Ovary (tissue), 9 donors: ENCODE data around the gene ADAMTS14. TPM values are rescaled to one million over a fixed set of nuclear protein-coding genes. Genes with fewer than 3 reads are reported as not detected.

Experiments used
- DNase-seq, 5 donors: peaks; one replicate each; pipeline ENCODE4 v3.0.0-alpha.2; 2019 to 2020
- H3K27ac ChIP-seq, 2 donors: fragments of 200-600 bp; one replicate each; pipeline versions ENCODE4 v1.5.1 to v1.8.0; 2019 to 2022
- H3K27me3 ChIP-seq: fragments of 200-600 bp; one replicate; pipeline ENCODE4 v1.8.0; 2022
- H3K36me3 ChIP-seq: fragments of 200-600 bp; sonication (generic); one replicate; pipeline ENCODE4 v1.5.1; 2019
- H3K4me1 ChIP-seq: one replicate; pipeline ENCODE4 v1.8.1; 2013; ENCODE audit warnings: mild to moderate bottlenecking, moderate library complexity; ENCODE audit not compliant: insufficient read depth
- H3K4me3 ChIP-seq: fragments of 200-600 bp; sonication (generic); one replicate; pipeline ENCODE4 v1.5.1; 2017
- H3K9me3 ChIP-seq, 2 donors: fragments of 200-600 bp in 1 of 2; sonication (generic) in 1 of 2; one replicate each; pipeline versions ENCODE4 v1.5.1 to v1.8.1; 2013 to 2019; ENCODE audit warnings: mild to moderate bottlenecking in 1 of 2, moderate library complexity in 1 of 2
- EP300 ChIP-seq: sonication (generic); formaldehyde crosslinking; IDR thresholded peaks from one replicate; pipeline ENCODE4 v1.6.1; 2017; ENCODE audit warnings: antibody characterized with exemption
- POLR2A ChIP-seq: fragments of 450-650 bp; IDR thresholded peaks from one replicate; pipeline ENCODE4 v1.6.1; 2017; ENCODE audit warnings: antibody characterized with exemption, mild to moderate bottlenecking, moderate library complexity
- WGBS, 3 donors: extraction: QIAGEN DNeasy Blood & Tissue Kit in 1 of 3; methylation state at CpG; one replicate each; pipeline versions ENCODE4 v1.1.5 to v1.1.7; 2013 to 2017; 5-methylcytosine and 5-hydroxymethylcytosine counted together
- intact Hi-C, 4 donors: fragments of 100-400 bp; cut with DNase I; formaldehyde crosslinking; loops; one replicate each; pipeline versions ENCODE4 v1.11.0 to v1.15.1; 2022 to 2023
- polyA plus RNA-seq, 2 donors: library from polyadenylated mRNA; stranded (reverse); fragments of 200-250 nt in 1 of 2; fragments of 350-450 nt in 1 of 2; fragmentation: Illumina TruSeq in 1 of 2; extraction: RNeasy Lipid Tissue Mini Kit (QIAGEN cat#74804) in 1 of 2; gene quantifications; one replicate each; pipeline ENCODE4 v1.2.3, GENCODE V29; 2013 to 2014
- total RNA-seq, 7 donors: library from RNA; depleted of rRNA in 2 of 7; stranded (reverse); fragments of >200 nt in 2 of 7; fragmentation: NEBNext Ultra II Directional in 3 of 7; extraction: Animal tissue kit (Norgen Biotek cat#: 25700) in 3 of 7; gene quantifications; one replicate each; pipeline versions ENCODE4 v1.1.0 to v1.2.4, GENCODE V29; 2016 to 2023
- TF ChIP-seq, protein P1 (sequence below), 3 donors: fragments of 450-650 bp in 2 of 3; fragments of 200-600 bp in 1 of 3; IDR thresholded peaks; one replicate each; pipeline versions ENCODE4 v1.5.1 to v1.8.0; 2016 to 2022; ENCODE audit warnings: antibody characterized with exemption in 3 of 3, mild to moderate bottlenecking in 1 of 3
- donor health status: DM: no; HTN: no; CAD: no; lungs with moderate emphysema.
- donor health status: DM: no; HTN: no; CAD: no.
- donor health status: Bipolar disorder and iron deficiency.
- donor health status: DM: yes; HTN: yes; CAD: no.
- donor health status: DM: no; HTN: no; CAD: no.
- donor health status: DM: yes; HTN: yes; CAD: no.

ADAMTS14 gene
- total and polyA plus RNA-seq, 9 donors, result 0.07 to 0.75 (median 0.14) TPM; not detected in 3

DNA sequence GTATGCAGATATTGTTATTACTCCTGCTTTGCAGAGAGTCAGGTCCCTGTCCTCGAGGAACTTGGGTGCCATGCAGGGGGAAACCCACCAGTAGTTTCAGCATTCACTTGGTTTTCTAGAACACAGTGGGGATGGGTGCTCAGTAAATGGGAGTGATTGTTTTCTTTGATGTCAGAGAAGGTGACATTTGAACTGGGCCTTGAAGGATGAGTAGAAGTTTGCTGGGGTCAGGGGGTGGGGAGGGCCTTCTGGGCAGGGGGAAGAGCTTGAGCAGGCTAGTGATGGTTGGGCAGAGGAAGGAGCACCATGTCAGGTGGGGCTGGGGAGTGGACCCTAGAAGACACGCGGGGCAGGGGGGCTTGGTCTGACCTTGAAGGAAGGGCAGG, 5.9 kb downstream of the ADAMTS14 start:
- peaks cover under 1% of the 10 kb centered on the region for H3K4me1 ChIP-seq
- no peak for DNase-seq
- intact Hi-C loops, result no loop called here
- H3K9me3 ChIP-seq, result no peaks in the 10 kb centered on the region
- H3K27me3 ChIP-seq, result no peaks in the 10 kb centered on the region
- no peak overlapping the region for H3K4me3 ChIP-seq
- TF ChIP-seq POLR2A, result no peak
- TF ChIP-seq, protein P1, sequence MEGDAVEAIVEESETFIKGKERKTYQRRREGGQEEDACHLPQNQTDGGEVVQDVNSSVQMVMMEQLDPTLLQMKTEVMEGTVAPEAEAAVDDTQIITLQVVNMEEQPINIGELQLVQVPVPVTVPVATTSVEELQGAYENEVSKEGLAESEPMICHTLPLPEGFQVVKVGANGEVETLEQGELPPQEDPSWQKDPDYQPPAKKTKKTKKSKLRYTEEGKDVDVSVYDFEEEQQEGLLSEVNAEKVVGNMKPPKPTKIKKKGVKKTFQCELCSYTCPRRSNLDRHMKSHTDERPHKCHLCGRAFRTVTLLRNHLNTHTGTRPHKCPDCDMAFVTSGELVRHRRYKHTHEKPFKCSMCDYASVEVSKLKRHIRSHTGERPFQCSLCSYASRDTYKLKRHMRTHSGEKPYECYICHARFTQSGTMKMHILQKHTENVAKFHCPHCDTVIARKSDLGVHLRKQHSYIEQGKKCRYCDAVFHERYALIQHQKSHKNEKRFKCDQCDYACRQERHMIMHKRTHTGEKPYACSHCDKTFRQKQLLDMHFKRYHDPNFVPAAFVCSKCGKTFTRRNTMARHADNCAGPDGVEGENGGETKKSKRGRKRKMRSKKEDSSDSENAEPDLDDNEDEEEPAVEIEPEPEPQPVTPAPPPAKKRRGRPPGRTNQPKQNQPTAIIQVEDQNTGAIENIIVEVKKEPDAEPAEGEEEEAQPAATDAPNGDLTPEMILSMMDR (IDR thresholded peaks at IDR 0.05), result no peak
- TF ChIP-seq EP300, result no peak
- H3K36me3 ChIP-seq, result no peaks in the 10 kb centered on the region
- H3K27ac ChIP-seq, result no peak overlapping the region
- 89 to 96% (median 89%) methylated on average over 3 of the region's 3 CpGs for WGBS, 3 donors

DNA sequence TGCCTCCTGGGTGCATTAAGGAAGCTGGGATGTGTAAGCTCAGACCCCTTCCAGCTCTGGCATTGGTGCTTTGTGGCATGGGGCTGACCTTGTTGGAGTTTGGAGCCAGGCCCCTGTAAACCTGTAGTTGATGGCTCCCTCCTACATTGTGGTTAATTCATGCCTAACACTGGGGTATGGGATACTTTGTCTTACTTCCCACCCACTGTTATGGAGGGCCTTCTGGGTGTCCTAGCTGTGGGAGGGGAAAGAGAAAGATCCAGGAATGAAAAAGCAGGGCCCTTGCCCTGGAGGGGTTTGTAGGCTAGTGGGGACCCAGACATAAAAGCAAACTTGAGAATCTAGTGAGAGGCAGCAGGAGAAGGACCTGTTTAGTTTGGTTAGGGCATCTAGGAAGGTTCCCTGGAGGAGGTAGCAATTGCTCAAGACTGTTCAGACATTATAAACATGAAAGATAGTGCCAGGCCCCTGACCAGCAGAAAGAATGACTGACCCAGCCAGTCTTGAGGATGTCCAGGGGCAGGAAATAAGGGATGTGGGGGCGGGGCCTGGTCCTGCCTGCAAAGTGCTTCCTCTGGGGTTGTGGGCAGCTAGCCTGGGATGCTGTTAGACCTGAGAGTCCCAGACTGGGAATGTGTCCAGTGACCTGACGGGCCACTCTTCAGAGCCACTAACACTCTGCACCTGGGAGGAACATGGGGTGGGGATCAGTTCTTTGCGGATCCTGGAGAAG, 6.6 kb downstream of the ADAMTS14 start:
- TF ChIP-seq EP300 (no peak), POLR2A (no peak)
- TF ChIP-seq, protein P1 (IDR thresholded peaks at IDR 0.05), result no peak
- Histone ChIP-seq H3K27ac (no peak overlapping the region), H3K4me3 (no peak overlapping the region), H3K9me3 (no peaks in the 10 kb centered on the region), H3K27me3 (no peaks in the 10 kb centered on the region), H3K4me1 (peaks cover 2% of the 10 kb centered on the region), H3K36me3 (no peaks in the 10 kb centered on the region)
- intact Hi-C loops, result no loop called here
- DNase-seq, result no peak
- 91 to 93% (median 93%) methylated on average over 3 of the region's 3 CpGs for WGBS, 3 donors

GRCh38 chr10:70679498-70679897, 7.2 kb downstream of the ADAMTS14 start:
- intact Hi-C loops, result no loop called here
- Histone ChIP-seq H3K4me3 (no peak overlapping the region), H3K9me3 (no peaks in the 10 kb centered on the region), H3K4me1 (peaks cover 2% of the 10 kb centered on the region), H3K27ac (no peak overlapping the region), H3K36me3 (no peaks in the 10 kb centered on the region), H3K27me3 (no peaks in the 10 kb centered on the region)
- 81 to 86% (median 85%) methylated on average over 10 of the region's 10 CpGs for whole genome bisulfite sequencing, 3 donors
- no peak for DNase-seq
- TF ChIP-seq, protein P1 (IDR thresholded peaks at IDR 0.05), result no peak
- TF ChIP-seq POLR2A, result no peak

GRCh38 chr10:70680899-70681730, 8.8 kb downstream of the ADAMTS14 start:
- Histone ChIP-seq H3K27me3 (no peaks in the 10 kb centered on the region), H3K4me1 (peaks cover 2% of the 10 kb centered on the region), H3K9me3 (no peaks in the 10 kb centered on the region), H3K4me3 (no peak overlapping the region), H3K27ac (no peak overlapping the region), H3K36me3 (no peaks in the 10 kb centered on the region)
- 69 to 79% (median 78%) methylated on average over 11 of the region's 11 CpGs for WGBS, 3 donors
- TF ChIP-seq, protein P1 (IDR thresholded peaks at IDR 0.05), result no peak
- DNase-seq, result no peak
- intact Hi-C loops, result no loop called here
